Islet precursor cell (in vitro differentiated cells): ENCODE measurements around the gene PIGBOS1.
"Not testable (repeated sequence)": the region's sequence is repeated elsewhere in the genome, so short reads cannot be mapped to it uniquely, and the experiment has no call there.

ENCODE experiments used
- DNase-seq: peaks from one replicate; pipeline ENCODE4 v3.0.0-alpha.2; 2018

PIGBOS1 gene

GRCh38 chr15:55290528-55291057, 28.3 kb downstream of the PIGBOS1 start:
- peak; percentile 91 for DNase-seq

DNA sequence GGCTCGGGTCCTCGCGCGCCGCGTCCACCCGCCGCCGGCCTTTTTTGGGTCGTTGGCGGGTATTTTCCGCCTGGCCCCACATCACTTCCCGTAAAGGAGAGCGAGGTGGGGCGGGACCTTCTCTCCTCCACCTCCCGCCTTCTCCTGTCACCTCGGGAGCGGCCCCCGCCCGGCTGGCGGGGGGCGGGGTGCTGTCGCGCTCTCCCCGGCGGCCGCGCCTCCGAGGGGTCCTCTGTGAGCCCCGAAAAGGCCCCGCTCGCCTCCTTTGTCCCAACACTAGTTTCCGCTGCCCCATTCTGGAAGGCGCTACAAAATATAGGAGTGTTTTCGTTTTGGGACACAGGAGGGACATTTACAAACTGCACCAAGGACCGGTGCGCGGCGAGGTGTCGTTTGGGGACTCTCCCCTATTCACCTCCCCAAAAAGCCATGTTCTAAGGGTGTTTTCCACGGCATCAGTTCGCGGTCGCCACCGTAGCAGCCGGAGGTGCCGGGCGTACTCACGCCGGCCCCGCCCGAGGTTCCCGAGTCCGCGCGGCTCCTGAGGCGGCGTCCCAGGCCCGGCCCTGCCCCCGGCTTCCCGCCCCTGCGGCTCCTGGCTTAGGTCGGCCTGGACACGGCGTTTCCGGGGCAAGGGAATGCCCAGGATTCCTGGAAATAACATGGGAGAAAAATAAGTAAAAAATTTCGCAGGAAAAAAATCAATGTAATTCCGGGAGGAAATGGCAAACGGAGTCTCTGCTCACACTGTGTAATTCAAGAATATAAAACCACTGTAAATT, 29.0 kb downstream of the PIGBOS1 start, which contains the start of gene RAB27A:
Gene RAB27A (minus strand): TSS at position 68 of the 782 bp plus-strand sequence. CDS start 54,879 bp downstream, outside the sequence.
- peak; percentile 90 for DNase-seq

- DNase-seq: peak; percentile 70
Measured at GRCh38 chr15:55289011-55289745, 29.7 kb downstream of the PIGBOS1 start.

- peak; percentile 5 for DNase-seq
Measured at GRCh38 chr15:55288006-55288717, 30.8 kb downstream of the PIGBOS1 start.

DNA sequence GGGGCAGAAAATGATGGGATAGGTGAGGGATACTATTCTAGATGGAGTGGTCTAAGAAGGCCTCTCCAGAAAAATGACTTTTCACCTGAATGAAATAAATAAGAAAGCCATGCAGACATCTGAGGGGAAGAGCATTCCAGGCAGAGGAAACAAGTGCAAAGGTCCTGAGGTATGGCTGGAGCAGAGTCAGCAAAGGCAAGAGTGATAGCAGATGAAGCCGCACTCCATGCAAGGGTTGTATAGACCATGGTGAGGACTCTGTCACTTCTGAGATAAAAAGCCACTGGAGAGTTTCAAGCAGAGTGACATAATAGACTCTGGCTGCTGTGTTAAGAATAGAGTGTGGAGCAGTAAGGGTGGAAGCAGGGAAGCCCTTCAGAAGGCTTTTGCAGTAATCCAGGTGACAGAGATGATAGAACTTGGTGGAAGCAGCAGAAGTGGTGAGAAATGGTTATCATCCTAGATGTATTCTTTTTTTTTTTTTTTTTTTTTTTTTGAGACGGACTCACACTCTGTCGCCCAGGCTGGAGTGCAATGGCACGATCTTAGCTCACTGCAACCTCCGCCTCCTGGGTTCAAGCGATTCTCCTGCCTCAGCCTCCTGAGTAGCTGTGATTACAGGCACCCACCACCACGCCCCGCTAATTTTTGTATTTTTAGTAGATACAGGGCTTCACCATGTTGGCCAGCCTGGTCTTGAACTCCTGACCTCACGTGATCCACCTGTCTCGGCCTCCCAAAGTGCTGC, 32.3 kb downstream of the PIGBOS1 start:
- not testable (repeated sequence) for DNase-seq

- DNase-seq: peak; percentile 1
Measured at GRCh38 chr15:55284426-55284825, 34.5 kb downstream of the PIGBOS1 start.

DNA sequence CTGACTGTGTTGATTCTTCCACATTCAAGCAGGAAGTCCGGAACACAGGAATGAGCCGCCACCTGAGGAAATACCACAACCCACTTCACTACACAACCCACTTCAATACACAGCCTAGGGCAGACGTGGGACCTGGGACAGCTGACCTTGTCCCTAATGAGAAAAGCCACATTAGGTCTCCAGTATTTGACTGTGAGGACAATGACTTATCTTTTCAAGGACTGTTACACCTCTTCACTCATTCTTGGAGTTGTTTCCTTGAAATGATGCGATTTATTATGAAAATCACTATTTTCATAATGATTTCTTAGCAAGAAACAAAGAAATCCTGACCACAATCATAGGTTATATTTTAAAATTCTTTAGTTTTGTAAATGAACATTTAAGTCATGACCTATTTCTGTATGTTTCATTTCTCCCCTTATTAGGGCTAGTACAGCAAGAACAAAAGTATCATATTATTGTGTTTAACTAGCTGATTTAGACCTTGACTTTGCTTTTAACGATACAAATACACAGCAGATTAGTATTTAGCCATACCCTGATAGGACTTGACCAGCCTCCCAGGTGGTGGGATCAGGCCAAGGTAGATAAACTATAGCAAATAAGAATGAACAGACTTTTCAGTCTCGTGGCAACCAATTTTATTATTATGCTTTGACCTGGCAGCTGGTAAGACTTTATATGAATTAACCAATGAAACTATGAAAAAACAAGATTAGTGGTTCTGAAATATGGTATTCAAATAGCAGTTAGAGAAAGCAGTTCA, 35.4 kb downstream of the PIGBOS1 start:
- DNase-seq: peak; percentile 29

DNA sequence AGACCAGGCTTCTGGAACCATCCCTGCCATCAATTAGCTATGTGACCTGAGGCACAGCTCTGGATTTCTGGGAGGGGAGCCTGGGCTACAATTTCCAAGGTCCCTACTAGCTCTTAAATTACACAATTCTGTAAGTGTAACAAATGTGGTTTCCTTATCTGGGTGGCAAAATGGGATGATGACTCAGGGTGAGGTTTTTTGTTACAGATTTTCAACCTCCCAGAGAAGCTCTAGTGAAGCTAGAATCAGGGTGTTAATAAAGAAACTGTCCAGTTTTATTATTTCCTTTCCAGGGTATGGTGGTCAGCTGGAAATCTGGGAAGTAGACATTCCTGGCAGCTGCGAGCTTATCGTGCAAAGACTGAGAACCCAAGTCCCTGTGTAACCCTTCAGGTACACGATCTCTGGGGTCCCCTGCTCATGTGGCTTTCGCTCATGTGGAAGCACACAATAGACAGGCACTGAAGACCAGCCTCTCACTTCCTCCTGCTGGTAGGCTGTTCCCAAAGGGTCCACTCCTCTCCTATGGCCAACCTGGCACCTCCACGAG, 36.6 kb downstream of the PIGBOS1 start:
- DNase-seq: peak; percentile 52

DNA sequence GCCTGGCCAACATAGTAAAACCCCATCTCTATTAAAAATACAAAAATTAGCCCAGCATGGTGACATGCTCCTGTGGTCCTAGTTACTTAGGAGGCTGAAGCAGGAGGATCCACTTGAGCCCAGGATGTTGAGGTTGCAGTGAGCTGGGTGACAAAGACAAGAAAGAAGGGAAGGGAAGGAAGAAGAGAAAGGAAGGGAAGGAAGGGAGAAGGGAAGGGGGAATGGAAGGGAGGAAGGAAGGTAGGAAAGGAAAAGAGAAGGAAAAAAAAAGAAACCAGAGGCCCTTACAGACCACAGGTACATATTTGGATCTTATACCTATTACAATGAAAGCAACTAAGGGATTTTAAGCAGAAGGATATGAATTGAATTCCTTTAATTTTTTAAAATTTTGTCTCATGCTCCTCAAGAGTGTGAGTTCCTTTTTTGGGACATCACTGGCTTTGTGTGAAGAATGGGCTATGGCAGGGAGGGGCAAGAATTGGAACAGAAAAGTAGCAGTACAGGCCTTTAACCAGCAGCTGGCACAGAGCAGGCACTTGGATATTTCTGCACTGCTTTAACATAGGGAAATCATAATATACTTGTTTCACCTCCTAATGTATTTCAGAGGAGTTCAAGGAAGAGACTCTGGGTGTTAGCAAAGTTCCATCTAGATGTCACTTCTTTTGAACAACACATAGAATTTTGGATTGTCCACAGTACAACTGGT, 37.2 kb downstream of the PIGBOS1 start:
- DNase-seq: no peak

DNA sequence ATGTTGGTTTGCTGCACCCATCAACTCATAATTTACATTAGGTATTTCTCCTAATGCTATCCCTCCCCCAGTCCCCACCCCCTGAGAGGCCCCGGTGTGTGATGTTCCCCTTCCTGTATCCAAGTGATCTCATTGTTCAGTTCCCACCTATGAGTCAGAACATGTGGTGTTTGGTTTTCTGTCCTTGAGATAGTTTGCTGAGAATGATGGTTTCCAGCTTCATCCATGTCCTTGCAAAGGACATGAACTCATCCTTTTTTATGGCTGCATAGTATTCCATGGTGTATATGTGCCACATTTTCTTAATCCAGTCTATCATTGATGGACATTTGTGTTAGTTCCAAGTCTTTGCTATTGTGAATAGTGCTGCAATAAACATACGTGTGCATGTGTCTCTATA, 38.3 kb downstream of the PIGBOS1 start:
- not testable (repeated sequence) for DNase-seq

DNA sequence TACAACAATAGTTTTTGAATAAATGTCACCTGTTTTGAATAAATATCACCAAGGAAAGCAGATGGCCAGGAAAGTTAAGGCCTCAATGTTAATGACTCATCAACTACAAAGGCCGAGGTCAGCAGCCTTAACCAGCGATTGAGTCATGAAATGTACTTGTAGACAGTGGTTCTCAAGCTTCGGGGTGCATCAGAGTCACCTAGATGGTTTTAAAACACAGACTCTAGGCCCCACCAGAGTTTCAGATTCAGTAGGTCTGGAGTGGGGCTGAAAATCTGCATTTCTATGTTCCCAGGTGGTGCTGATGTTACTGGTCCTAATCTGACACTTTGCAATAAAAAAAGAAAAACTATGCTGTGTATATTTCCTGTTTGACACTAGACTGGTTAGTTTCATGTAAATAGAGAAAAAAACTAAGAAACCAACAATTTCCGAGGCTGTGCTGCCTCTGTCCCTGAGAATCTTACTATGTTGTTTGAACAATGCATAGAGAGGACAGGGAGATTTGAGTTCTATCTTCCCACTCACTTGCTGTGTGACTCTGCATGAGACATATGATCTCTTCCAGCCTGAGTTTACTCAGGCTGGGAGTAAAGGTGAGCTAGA, 39.1 kb downstream of the PIGBOS1 start:
- DNase-seq: peak; percentile 67

DNA sequence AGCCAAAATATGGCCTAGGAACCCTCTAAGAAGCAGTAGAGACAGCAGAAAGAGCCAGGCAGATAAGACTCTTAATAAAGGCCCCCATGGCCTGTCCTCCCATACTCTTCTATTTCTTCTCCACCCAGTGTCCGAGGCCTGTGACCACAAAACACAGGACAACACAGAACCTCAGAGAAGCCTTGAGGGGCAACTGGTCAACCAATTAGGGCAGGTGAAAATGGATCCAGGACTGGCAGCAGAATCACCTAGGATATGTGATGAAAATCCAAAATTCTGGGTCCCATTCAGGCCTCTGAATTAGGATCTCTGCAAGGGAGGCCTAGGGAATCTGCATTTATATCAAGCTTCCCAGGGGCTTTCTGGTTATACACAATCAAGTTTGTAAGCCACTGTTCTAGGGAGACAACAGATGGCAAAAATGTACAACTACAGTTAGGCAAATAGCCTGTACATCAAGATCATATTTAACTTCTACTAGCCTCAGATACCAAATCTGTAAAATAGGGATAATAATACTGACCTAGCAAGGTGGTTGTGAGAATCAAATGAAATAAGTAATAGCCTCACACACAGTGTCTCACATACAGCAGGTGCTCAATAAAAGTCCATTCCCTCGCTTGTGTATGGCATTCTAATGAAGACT, 39.7 kb downstream of the PIGBOS1 start:
- DNase-seq: no peak

DNA sequence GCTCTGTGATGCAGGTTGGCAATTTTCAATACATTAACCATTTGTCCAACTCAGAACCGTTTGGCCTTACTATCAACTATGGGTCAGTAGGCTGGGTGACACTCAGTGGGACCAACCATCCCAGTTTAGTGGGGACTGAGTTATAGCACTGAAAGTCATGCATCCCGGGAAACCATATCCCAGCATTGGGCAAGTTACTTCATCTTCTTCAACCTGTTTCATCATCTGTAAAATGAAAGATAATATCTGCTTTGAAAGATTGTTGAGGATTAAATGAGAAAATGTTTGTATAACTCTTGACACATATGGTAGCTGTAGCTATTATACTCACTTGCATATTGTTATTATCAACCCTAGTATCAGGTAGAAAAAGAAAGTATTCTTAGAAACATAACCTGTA, 41.2 kb downstream of the PIGBOS1 start:
- no peak for DNase-seq

- no peak for DNase-seq
Measured at GRCh38 chr15:55277116-55277564, 41.8 kb downstream of the PIGBOS1 start.

DNA sequence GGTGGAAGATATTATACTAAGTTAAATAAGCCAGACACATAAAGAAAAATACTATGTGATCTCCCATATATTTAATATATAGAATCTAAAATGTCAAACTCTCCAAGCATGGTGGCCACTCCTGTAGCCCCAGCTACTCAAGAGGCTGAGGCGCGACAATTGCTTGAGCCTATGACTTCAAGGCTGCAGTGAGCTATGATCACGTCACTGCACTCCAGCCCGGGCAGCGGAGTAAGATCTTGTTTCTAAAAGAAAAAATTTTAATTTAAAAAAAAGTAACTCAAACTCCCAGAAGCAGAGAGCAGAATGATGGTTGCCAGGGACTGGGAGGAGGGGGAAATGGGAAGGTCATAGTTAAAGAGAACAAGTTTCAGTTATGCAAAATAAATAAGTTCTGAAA, 42.6 kb downstream of the PIGBOS1 start:
- no peak for DNase-seq

- DNase-seq: no peak
Measured at GRCh38 chr15:55270291-55270690, 48.6 kb downstream of the PIGBOS1 start.

- no peak for DNase-seq
Measured at GRCh38 chr15:55268176-55268695, 50.7 kb downstream of the PIGBOS1 start.

DNA sequence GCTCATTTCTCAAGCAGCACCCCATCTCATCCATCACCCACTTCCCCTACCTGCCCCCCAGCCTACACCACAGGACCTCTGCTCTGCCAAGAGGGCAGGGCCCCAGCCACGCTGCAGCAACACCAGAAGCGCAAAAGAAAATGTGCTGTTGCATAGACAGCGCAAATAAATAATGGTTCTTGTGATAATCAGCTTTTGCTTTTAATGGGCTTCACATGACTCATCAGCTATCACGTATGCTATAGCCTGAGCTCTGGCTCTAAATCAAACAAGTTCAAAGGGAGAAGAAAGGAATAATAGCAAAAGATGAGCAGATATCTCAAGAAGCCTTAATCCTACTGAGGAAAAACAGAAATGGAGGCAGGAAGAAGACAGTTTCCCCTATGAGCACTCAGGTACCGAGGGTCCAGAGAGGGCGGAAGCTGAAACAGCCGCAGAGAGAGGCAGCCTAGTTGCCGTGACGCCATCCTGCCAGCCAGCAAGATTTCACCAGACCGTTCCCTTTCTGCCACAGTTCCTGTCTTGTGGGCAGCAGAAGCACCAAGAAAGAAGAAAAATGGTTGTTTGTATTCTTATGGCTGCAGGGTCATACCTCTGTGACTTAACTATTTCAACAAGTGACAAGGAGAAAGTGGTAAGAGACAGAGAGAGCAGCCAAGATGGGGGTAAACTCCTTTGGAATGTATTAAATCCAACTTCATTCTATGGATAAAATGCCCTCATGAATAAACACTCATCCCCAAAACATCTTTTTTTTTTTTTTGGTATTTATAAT, 51.3 kb downstream of the PIGBOS1 start:
- no peak for DNase-seq
